HepG2 (cell line): ENCODE measurements around the gene NIBAN1.

Experiments
- CBX2 ChIP-seq, 2 experiments: fragments of 200-600 bp in 1 of 2; sonication (generic); formaldehyde crosslinking in 1 of 2; IDR thresholded peaks; 2 replicates each; pipeline versions ENCODE4 v1.7.0 to v1.8.1; 2018 to 2022; ENCODE audit warnings: low read depth in 2 of 2, low read length in 1 of 2, mild to moderate bottlenecking in 1 of 2, missing genetic modification reagents in 1 of 2
- HNRNPUL1 ChIP-seq: fragments of 200-400 bp; formaldehyde crosslinking; IDR thresholded peaks from 2 replicates; pipeline ENCODE4 v1.6.1; 2017; ENCODE audit warnings: low read depth, mild to moderate bottlenecking, low read length, moderate library complexity
- SRSF9 ChIP-seq: fragments of 200-400 bp; formaldehyde crosslinking; IDR thresholded peaks from 2 replicates; pipeline ENCODE4 v1.6.1; 2018; ENCODE audit warnings: borderline replicate concordance, mild to moderate bottlenecking, low read depth, low read length; ENCODE audit not compliant: insufficient read depth, poor library complexity, severe bottlenecking
- THRA ChIP-seq: sonication (generic); formaldehyde crosslinking; IDR thresholded peaks from 2 replicates; pipeline ENCODE4 v1.4.0; 2020; ENCODE audit warnings: missing genetic modification reagents, borderline replicate concordance
- ZNF280D ChIP-seq: sonication (generic); formaldehyde crosslinking; IDR thresholded peaks from 2 replicates; pipeline ENCODE4 v1.5.1; 2020; ENCODE audit warnings: mild to moderate bottlenecking, missing genetic modification reagents
- ZNF687 ChIP-seq: sonication (generic); formaldehyde crosslinking; IDR thresholded peaks from 2 replicates; pipeline ENCODE4 v1.5.1; 2020; ENCODE audit warnings: mild to moderate bottlenecking, missing genetic modification reagents, moderate library complexity
- ZNF883 ChIP-seq: sonication (generic); formaldehyde crosslinking; IDR thresholded peaks from 2 replicates; pipeline ENCODE4 v1.5.1; 2020; ENCODE audit warnings: mild to moderate bottlenecking, missing genetic modification reagents; ENCODE audit errors: not compliant biosample characterization

- TF ChIP-seq HNRNPUL1 (no peak), ZNF280D (CRISPR knock-in tag) (no peak), THRA (CRISPR knock-in tag) (no peak), ZNF687 (CRISPR knock-in tag) (no peak), SRSF9 (no peak), CBX2 (IDR thresholded peaks at IDR 0.05; ENCODE audit: low read depth, low read length) (no peak), CBX2 (CRISPR knock-in tag; IDR thresholded peaks at IDR 0.05; ENCODE audit: low read depth) (no peak), ZNF883 (no peak)
Measured at GRCh38 chr1:184929711-184930202, 44.6 kb downstream of the NIBAN1 start.
